K562 (cell line): ENCODE data around the gene PLEKHA8. TPM values are rescaled to one million over a fixed set of nuclear protein-coding genes. Genes with fewer than 3 reads are reported as not detected.
A peak's percentile ranks its signal among the peaks of the same experiment; 100 is the strongest.

Experiments used
- ATF1 ChIP-seq, 2 experiments: fragments of 450-650 bp in 1 of 2; IDR thresholded peaks; 2 replicates each; pipeline ENCODE4 v1.6.1; 2016; ENCODE audit warnings: missing compliant biosample characterization in 1 of 2, missing genetic modification characterization in 1 of 2
- CHCHD3 ChIP-seq: fragments of 250-450 bp; sonication (Bioruptor Pico); IDR thresholded peaks from 2 replicates; pipeline ENCODE4 v2.1.2; 2022; ENCODE audit warnings: mild to moderate bottlenecking
- CHD4 ChIP-seq: fragments of 200-600 bp; sonication (generic); IDR thresholded peaks from 3 replicates; pipeline ENCODE4 v1.6.1; 2012; ENCODE audit warnings: low read depth, mild to moderate bottlenecking, mixed read lengths, low read length, inconsistent platforms; ENCODE audit not compliant: insufficient read depth, insufficient replicate concordance, poor library complexity, severe bottlenecking
- DPF2 ChIP-seq: fragments of 450-650 bp; IDR thresholded peaks from 2 replicates; pipeline ENCODE4 v1.6.1; 2016
- E2F4 ChIP-seq: sonication (generic); formaldehyde crosslinking; IDR thresholded peaks from 2 replicates; pipeline ENCODE4 v1.8.0; 2022; ENCODE audit warnings: mild to moderate bottlenecking, low read depth, missing genetic modification reagents
- HCFC1 ChIP-seq: IDR thresholded peaks from 2 replicates; pipeline ENCODE4 v1.6.1; 2012; ENCODE audit warnings: low read depth, low read length, improper control_type of control experiment
- HDAC2 ChIP-seq: fragments of 450-650 bp; IDR thresholded peaks from 2 replicates; pipeline ENCODE4 v1.6.1; 2016; ENCODE audit warnings: mild to moderate bottlenecking
- HMGXB4 ChIP-seq: sonication (generic); formaldehyde crosslinking; IDR thresholded peaks from 2 replicates; pipeline ENCODE4 v1.8.1; 2023; ENCODE audit warnings: mild to moderate bottlenecking, missing genetic modification reagents
- HNRNPLL ChIP-seq: fragments of 200-400 bp; formaldehyde crosslinking; IDR thresholded peaks from 2 replicates; pipeline ENCODE4 v1.6.1; 2017; ENCODE audit warnings: low read length, low read depth, mild to moderate bottlenecking; ENCODE audit not compliant: poor library complexity, severe bottlenecking
- HNRNPUL1 ChIP-seq: fragments of 200-400 bp; formaldehyde crosslinking; IDR thresholded peaks from 2 replicates; pipeline ENCODE4 v1.6.1; 2017; ENCODE audit warnings: low read length
- MCM5 ChIP-seq: fragments of 450-650 bp; IDR thresholded peaks from 2 replicates; pipeline ENCODE4 v1.6.1; 2016; ENCODE audit warnings: low read depth
- RBBP5 ChIP-seq: fragments of 200-600 bp; sonication (generic); IDR thresholded peaks from 2 replicates; pipeline ENCODE4 v1.6.1; 2012; ENCODE audit warnings: borderline replicate concordance, mild to moderate bottlenecking, low read length, control low read depth, inconsistent platforms; ENCODE audit not compliant: insufficient read depth, poor library complexity, severe bottlenecking
- RBM25 ChIP-seq: fragments of 200-400 bp; formaldehyde crosslinking; IDR thresholded peaks from 2 replicates; pipeline ENCODE4 v1.6.1; 2018; ENCODE audit warnings: low read length, low read depth, moderate library complexity; ENCODE audit not compliant: severe bottlenecking
- SIN3A ChIP-seq, 2 experiments: fragments of 150-350 bp in 1 of 2; IDR thresholded peaks; 2 replicates each; pipeline ENCODE4 v1.6.1; 2011 to 2016; ENCODE audit warnings: borderline replicate concordance in 2 of 2, low read depth in 2 of 2, low read length in 2 of 2, mild to moderate bottlenecking in 2 of 2, moderate library complexity in 2 of 2; ENCODE audit not compliant: control insufficient read depth in 1 of 2
- SIN3B ChIP-seq: fragments of 450-650 bp; IDR thresholded peaks from 2 replicates; pipeline ENCODE4 v1.6.1; 2017; ENCODE audit warnings: low read depth, mild to moderate bottlenecking, moderate library complexity
- SP1 ChIP-seq: sonication (generic); formaldehyde crosslinking; IDR thresholded peaks from 2 replicates; pipeline ENCODE4 v1.8.1; 2022; ENCODE audit warnings: mild to moderate bottlenecking, missing genetic modification reagents
- TAF1 ChIP-seq: IDR thresholded peaks from 2 replicates; pipeline ENCODE4 v1.6.1; 2011; ENCODE audit warnings: mild to moderate bottlenecking, low read length, moderate library complexity; ENCODE audit not compliant: insufficient read depth, control insufficient read depth, severe bottlenecking; ENCODE audit errors: extremely low read depth
- TEAD1 ChIP-seq, 2 experiments: fragments of 450-650 bp in 1 of 2; sonication (generic) in 1 of 2; formaldehyde crosslinking; IDR thresholded peaks; 2 replicates each; pipeline versions ENCODE4 v1.4.0 to v1.8.0; 2020 to 2022; ENCODE audit warnings: mild to moderate bottlenecking in 2 of 2, missing genetic modification reagents in 1 of 2
- USF1 ChIP-seq: sonication (generic); formaldehyde crosslinking; IDR thresholded peaks from 2 replicates; pipeline ENCODE4 v1.9.0; 2022; ENCODE audit warnings: mild to moderate bottlenecking, missing genetic modification reagents
- ZNF175 ChIP-seq: fragments of 200-800 bp; sonication (Bioruptor generic); IDR thresholded peaks from 2 replicates; pipeline ENCODE4 v1.6.1; 2016; ENCODE audit warnings: low read depth, mild to moderate bottlenecking, missing genetic modification characterization, missing compliant biosample characterization
- ZNF263 ChIP-seq: sonication (generic); formaldehyde crosslinking; IDR thresholded peaks from 2 replicates; pipeline ENCODE4 v1.8.0; 2022; ENCODE audit warnings: mild to moderate bottlenecking, missing genetic modification reagents, borderline replicate concordance
- ZNF274 ChIP-seq: IDR thresholded peaks from 2 replicates; pipeline ENCODE4 v1.6.1; 2011; ENCODE audit warnings: low read depth, mild to moderate bottlenecking, low read length, moderate library complexity, borderline replicate concordance
- polyA plus RNA-seq, 8 experiments: library from polyadenylated mRNA; depleted of rRNA in 4 of 8; stranded (reverse) in 5 of 8; unstranded in 3 of 8; fragments of >200 nt; fragmentation: Nextera tagmentation in 2 of 8; fragmentation: Illumina TruSeq in 1 of 8; extraction: Ambion mirVana in 2 of 8; extraction: Trizol in 1 of 8; gene quantifications; 2 replicates each; pipeline versions ENCODE4 v1.2.1 to v1.2.3, GENCODE V29; 2011 to 2014; ENCODE audit warnings: inconsistent platforms in 1 of 8, missing spikeins in 1 of 8
- total RNA-seq, 7 experiments: library from RNA; depleted of rRNA in 6 of 7; stranded (reverse); fragments of >200 nt in 6 of 7; fragmentation: Illumina TruSeq in 2 of 7; extraction: Trizol in 2 of 7; gene quantifications; 2 replicates each; pipeline versions ENCODE4 v1.2.1 to v1.2.3, GENCODE V29; 2011 to 2021; ENCODE audit warnings: low replicate concordance in 1 of 7

Gene PLEKHA8
- total and polyA plus RNA-seq, 9 of the 15 experiments (the other 6 are each of a cell fraction or from before 2014, with no cell fraction given), result 3.2 to 16.3 (median 11.8) TPM

GRCh38 chr7:30028216-30028748 is at the start of gene PLEKHA8 (continued):
- TF ChIP-seq ATF1 (CRISPR knock-in tag; IDR thresholded peaks at IDR 0.05), result no peak
- peak; percentile 52; the same call in 1 of the 2 replicates for TF ChIP-seq ATF1 (tag; IDR thresholded peaks at IDR 0.05)
- TF ChIP-seq SIN3B, result 0 out of 2 replicates have a peak, but pooled peaks have one; percentile 54
- TF ChIP-seq CHD4, result peak; percentile 26
- TF ChIP-seq SP1 (CRISPR knock-in tag), result peak; percentile 80
- no peak for TF ChIP-seq ZNF175 (CRISPR knock-in tag)
- no peak for TF ChIP-seq MCM5
- no peak for TF ChIP-seq E2F4 (CRISPR knock-in tag)
- peak; percentile 74 for TF ChIP-seq RBBP5
- 0 out of 2 replicates have a peak, but pooled peaks have one; percentile 27 for TF ChIP-seq HMGXB4
- TF ChIP-seq CHCHD3 (CRISPR knock-in tag), result no peak
- TF ChIP-seq HNRNPUL1, result no peak
- TF ChIP-seq SIN3A (IDR thresholded peaks at IDR 0.05; ENCODE audit: borderline replicate concordance in 2 of 2, control insufficient read depth in 1 of 2, low read depth in 2 of 2, low read length in 2 of 2), result peak in 1 of 2 experiments; percentile 67; a peak in 2 of 4 replicates
- peak; percentile 81 for TF ChIP-seq RBM25
- TF ChIP-seq HCFC1, result peak; percentile 89
- TF ChIP-seq TAF1, result peak; percentile 63
- TF ChIP-seq TEAD1 (CRISPR knock-in tag; IDR thresholded peaks at IDR 0.05), result peak in 1 of 2 experiments; percentile 73; a peak in 1 of 4 replicates
- peak; percentile 43; the same call in 1 of the 2 replicates for TF ChIP-seq ZNF274
- TF ChIP-seq ZNF263 (CRISPR knock-in tag), result peak; percentile 64; the same call in 1 of the 2 replicates
- TF ChIP-seq USF1 (CRISPR knock-in tag), result no peak
- peak; percentile 98 for TF ChIP-seq HNRNPLL
- no peak for TF ChIP-seq DPF2
- no peak for TF ChIP-seq HDAC2
